Right renal pelvis (tissue), 4 donors: ENCODE measurements around the gene CLCNKA. TPM values are rescaled to one million over a fixed set of nuclear protein-coding genes. Genes with fewer than 3 reads are reported as not detected.
"Not testable (repeated sequence)": the region's sequence is repeated elsewhere in the genome, so short reads cannot be mapped to it uniquely, and the experiment has no call there.

Source experiments
- DNase-seq, 4 donors: peaks; one replicate each; pipeline ENCODE4 v3.0.0-alpha.2; 2013; ENCODE audit warnings: low read depth in 4 of 4, low spot score in 3 of 4, missing footprints in 1 of 4
- polyA plus RNA-seq, 4 donors: library from polyadenylated mRNA; unstranded; fragments of 120-200 nt; gene quantifications; one replicate each; pipeline ENCODE4 v1.2.1, GENCODE V29; 2013; ENCODE audit not compliant: insufficient read length in 4 of 4

Gene CLCNKA
- polyA plus RNA-seq, 4 donors, result 15.6 to 26.9 (median 18.3) TPM

GRCh38 chr1:16033103-16033632 is 11.3 kb downstream of the CLCNKA start:
- not testable (repeated sequence) for DNase-seq

- DNase-seq, result not testable (repeated sequence)
These were observed 14.6 kb downstream of the CLCNKA start for GRCh38 chr1:16036461-16036860.

GRCh38 chr1:16038620-16038912 is 16.7 kb downstream of the CLCNKA start:
- no peak for DNase-seq

GRCh38 chr1:16039871-16040270 is 18.0 kb downstream of the CLCNKA start:
- not testable (repeated sequence) for DNase-seq

GRCh38 chr1:16041200-16041599 is 19.4 kb downstream of the CLCNKA start:
- DNase-seq, result no peak

GRCh38 chr1:16042096-16042495 is 20.3 kb downstream of the CLCNKA start:
- DNase-seq, result no peak

GRCh38 chr1:16042654-16043053 is 20.8 kb downstream of the CLCNKA start:
- not testable (repeated sequence) for DNase-seq

GRCh38 chr1:16043521-16043920 is 21.7 kb downstream of the CLCNKA start, which contains the start of gene CLCNKB:
TSS of gene CLCNKB (plus strand) at chr1:16043782. CDS start at chr1:16044493, 711 bp downstream.
- no peak for DNase-seq

GRCh38 chr1:16043950-16044349 is 22.1 kb downstream of the CLCNKA start:
- DNase-seq, result no peak

- no peak for DNase-seq
These were observed 25.0 kb downstream of the CLCNKA start for GRCh38 chr1:16046842-16047241.

GRCh38 chr1:16047791-16048475 is 26.1 kb downstream of the CLCNKA start:
- DNase-seq, result no peak

GRCh38 chr1:16048573-16049189 is 26.8 kb downstream of the CLCNKA start:
- peak in 2 of 4 donors; percentile 66 to 69 for DNase-seq

GRCh38 chr1:16050328-16050727 is 28.5 kb downstream of the CLCNKA start:
- no peak for DNase-seq

- no peak for DNase-seq
These were observed 29.2 kb downstream of the CLCNKA start for GRCh38 chr1:16051039-16051438.

- DNase-seq, result not testable (repeated sequence)
These were observed 30.1 kb downstream of the CLCNKA start for GRCh38 chr1:16051949-16052348.

GRCh38 chr1:16053781-16054502 is 32.1 kb downstream of the CLCNKA start:
- DNase-seq, result no peak

- DNase-seq, result no peak
These were observed 33.0 kb downstream of the CLCNKA start for GRCh38 chr1:16054598-16055540.

- DNase-seq, result peak; percentile 76 to 83 (median 76)
These were observed 34.0 kb downstream of the CLCNKA start for GRCh38 chr1:16055613-16056520.

- not testable (repeated sequence) for DNase-seq
These were observed 34.7 kb downstream of the CLCNKA start for GRCh38 chr1:16056521-16056912.
